Mesenchymal stem cell (in vitro differentiated cells and primary cell): ENCODE data around the gene MAN1A1.

Experiments used
- DNase-seq: peaks from one replicate; pipeline ENCODE4 v3.0.0-alpha.2; 2013
- H2AFZ ChIP-seq: one replicate; pipeline ENCODE4 v1.6.1; 2013; ENCODE audit warnings: low read depth, mild to moderate bottlenecking, control low read depth, inconsistent platforms, low read length, moderate library complexity
- H2AK5ac ChIP-seq: 2 replicates; pipeline ENCODE4 v1.6.1; 2013; ENCODE audit warnings: low read length, moderate library complexity, mild to moderate bottlenecking, inconsistent platforms; ENCODE audit not compliant: severe bottlenecking
- H2BK120ac ChIP-seq: one replicate; pipeline ENCODE4 v1.6.1; 2013; ENCODE audit warnings: low read depth, mild to moderate bottlenecking, inconsistent platforms, low read length, moderate library complexity
- H2BK12ac ChIP-seq, 2 experiments: one replicate each; pipeline ENCODE4 v1.6.1; 2013; ENCODE audit warnings: inconsistent platforms in 2 of 2, low read length in 2 of 2, mild to moderate bottlenecking in 2 of 2, moderate library complexity in 2 of 2, control low read depth in 1 of 2
- H2BK15ac ChIP-seq: one replicate; pipeline ENCODE4 v1.6.1; 2013; ENCODE audit warnings: mild to moderate bottlenecking, low read depth, inconsistent platforms; ENCODE audit not compliant: poor library complexity, severe bottlenecking
- H2BK5ac ChIP-seq: 2 replicates; pipeline ENCODE4 v1.6.1; 2013; ENCODE audit warnings: low read depth, mild to moderate bottlenecking, low read length, control low read depth, inconsistent platforms; ENCODE audit not compliant: poor library complexity, severe bottlenecking
- H3K14ac ChIP-seq, 2 experiments: one replicate each; pipeline ENCODE4 v1.6.1; 2013; ENCODE audit warnings: inconsistent platforms in 2 of 2, low read length in 2 of 2, control low read depth in 1 of 2, mild to moderate bottlenecking in 1 of 2, moderate library complexity in 1 of 2
- H3K18ac ChIP-seq, 2 experiments: one replicate each; pipeline ENCODE4 v1.6.1; 2013; ENCODE audit warnings: inconsistent platforms in 2 of 2, low read length in 2 of 2, control low read depth in 1 of 2, low read depth in 1 of 2, mild to moderate bottlenecking in 1 of 2
- H3K23ac ChIP-seq, 2 experiments: one replicate each; pipeline ENCODE4 v1.6.1; 2013; ENCODE audit warnings: inconsistent platforms in 2 of 2, low read length in 2 of 2, mild to moderate bottlenecking in 2 of 2, moderate library complexity in 2 of 2, control low read depth in 1 of 2
- H3K27ac ChIP-seq: 2 replicates; pipeline ENCODE4 v1.5.1; 2013; ENCODE audit warnings: mild to moderate bottlenecking, moderate library complexity, low read length, control low read depth, inconsistent platforms; ENCODE audit not compliant: poor library complexity, severe bottlenecking
- H3K27me3 ChIP-seq, 2 experiments: 2 replicates each; pipeline versions ENCODE4 v1.6.1 to v1.7.0; 2013; ENCODE audit warnings: low read length in 2 of 2, mild to moderate bottlenecking in 2 of 2, moderate library complexity in 2 of 2, control low read depth in 1 of 2, inconsistent platforms in 1 of 2; ENCODE audit not compliant: control insufficient read depth in 1 of 2, insufficient read depth in 1 of 2
- H3K36me3 ChIP-seq, 2 experiments: 2 replicates each; pipeline versions ENCODE4 v1.6.1 to v1.7.0; 2013; ENCODE audit warnings: low read length in 2 of 2, control low read depth in 1 of 2, inconsistent platforms in 1 of 2, low read depth in 1 of 2, mild to moderate bottlenecking in 1 of 2; ENCODE audit not compliant: insufficient read depth in 2 of 2, control insufficient read depth in 1 of 2
- H3K4ac ChIP-seq, 2 experiments: one replicate each; pipeline ENCODE4 v1.6.1; 2013; ENCODE audit warnings: inconsistent platforms in 2 of 2, low read length in 2 of 2, mild to moderate bottlenecking in 2 of 2, moderate library complexity in 2 of 2, control low read depth in 1 of 2, low read depth in 1 of 2
- H3K4me1 ChIP-seq: 2 replicates; pipeline ENCODE4 v1.6.1; 2013; ENCODE audit warnings: low read depth, low read length, control low read depth; ENCODE audit not compliant: control insufficient read depth, insufficient read depth
- H3K4me2 ChIP-seq: 2 replicates; pipeline ENCODE4 v1.6.1; 2013; ENCODE audit warnings: low read length, mild to moderate bottlenecking, inconsistent platforms; ENCODE audit not compliant: poor library complexity, severe bottlenecking
- H3K4me3 ChIP-seq, 2 experiments: 2 replicates each; pipeline versions ENCODE4 v1.5.1 to v1.7.0; 2013; ENCODE audit warnings: low read length in 2 of 2, mild to moderate bottlenecking in 2 of 2, control low read depth in 1 of 2, low read depth in 1 of 2; ENCODE audit not compliant: insufficient read depth in 1 of 2
- H3K79me1 ChIP-seq: replicated peaks from 2 replicates; pipeline ENCODE4 v1.6.1; 2013; ENCODE audit warnings: mild to moderate bottlenecking, control low read depth, low read length, inconsistent platforms; ENCODE audit not compliant: poor library complexity, severe bottlenecking
- H3K9ac ChIP-seq: 2 replicates; pipeline ENCODE4 v1.7.0; 2013; ENCODE audit warnings: mild to moderate bottlenecking, low read length, moderate library complexity
- H3K9me3 ChIP-seq: 2 replicates; pipeline ENCODE4 v1.7.0; 2013; ENCODE audit warnings: mild to moderate bottlenecking, low read length; ENCODE audit not compliant: control insufficient read depth
- H4K8ac ChIP-seq: one replicate; pipeline ENCODE4 v1.6.1; 2013; ENCODE audit warnings: inconsistent platforms, mild to moderate bottlenecking, low read length, moderate library complexity
- H4K91ac ChIP-seq: one replicate; pipeline ENCODE4 v1.6.1; 2013; ENCODE audit warnings: mild to moderate bottlenecking, low read length, inconsistent platforms
- WGBS: methylation state at CpG from one replicate; pipeline ENCODE4 v1.1.7; 2013; ENCODE audit warnings: mixed read lengths; 5-methylcytosine and 5-hydroxymethylcytosine counted together

The MAN1A1 gene

GRCh38 chr6:119233312-119233984 lies 116.1 kb downstream of the MAN1A1 start:
- no peak overlapping the region for H4K8ac ChIP-seq
- H3K4me3 ChIP-seq = no peak overlapping the region

DNA sequence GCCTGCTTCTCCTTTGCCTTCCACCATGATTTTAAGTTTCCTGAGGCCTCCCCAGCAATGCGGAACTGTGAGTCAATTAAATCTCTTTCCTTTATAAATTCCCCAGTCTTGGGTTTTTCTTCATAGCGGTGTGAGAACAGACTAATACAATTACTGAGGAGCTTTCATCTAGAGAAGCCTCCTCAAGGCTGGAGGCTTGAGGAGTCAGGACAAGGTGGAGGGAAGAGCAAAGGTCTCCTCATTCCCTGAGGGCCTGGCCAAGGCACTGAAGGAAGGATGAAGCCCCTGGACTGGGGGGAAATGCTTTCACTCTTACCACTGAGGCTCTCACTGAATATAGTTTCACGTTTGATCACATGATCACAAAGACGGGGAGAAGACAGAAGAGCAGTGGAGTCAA lies 118.2 kb downstream of the MAN1A1 start:
- peaks cover 2% of the 10 kb centered on the region for H3K79me1 ChIP-seq
- no peak overlapping the region for H2AFZ ChIP-seq
- no peak overlapping the region for H2BK12ac ChIP-seq
- H3K14ac ChIP-seq = no peak overlapping the region
- H3K9ac ChIP-seq = no peak overlapping the region
- H2BK120ac ChIP-seq = no peak overlapping the region
- no peaks in the 10 kb centered on the region for H3K27me3 ChIP-seq
- H2BK5ac ChIP-seq = no peak overlapping the region
- peaks cover 2 to 55% of the 10 kb centered on the region in 2 experiments for H3K36me3 ChIP-seq
- no peak overlapping the region for H4K8ac ChIP-seq
- no peak overlapping the region for H3K4ac ChIP-seq
- H3K4me2 ChIP-seq = no peak overlapping the region
- H3K27ac ChIP-seq = no peak overlapping the region
- H3K23ac ChIP-seq = no peak overlapping the region
- H4K91ac ChIP-seq = no peak overlapping the region
- no peak overlapping the region for H2BK15ac ChIP-seq
- H3K9me3 ChIP-seq = no peaks in the 10 kb centered on the region
- H2AK5ac ChIP-seq = no peak overlapping the region
- no peaks in the 10 kb centered on the region for H3K4me1 ChIP-seq
- H3K18ac ChIP-seq = no peak overlapping the region
- WGBS = 92% methylated on average over 2 of the region's 4 CpGs
- no peak for DNase-seq
- no peak overlapping the region for H3K4me3 ChIP-seq

More at GRCh38 chr6:119233312-119233984, 116.1 kb downstream of the MAN1A1 start:
- H2BK15ac ChIP-seq = no peak overlapping the region
- no peak overlapping the region for H4K91ac ChIP-seq
- H3K4me2 ChIP-seq = no peak overlapping the region
- DNase-seq = no peak
- no peak overlapping the region for H3K27ac ChIP-seq
- no peak overlapping the region for H3K9ac ChIP-seq
- H3K27me3 ChIP-seq = no peaks in the 10 kb centered on the region
- no peak overlapping the region for H3K14ac ChIP-seq
- no peaks in the 10 kb centered on the region for H3K9me3 ChIP-seq
- no CpG with 5 or more reads among the region's 2 CpGs for WGBS
- peaks cover 2% of the 10 kb centered on the region for H3K79me1 ChIP-seq
- no peak overlapping the region for H2BK12ac ChIP-seq
- H3K23ac ChIP-seq = no peak overlapping the region
- H3K4ac ChIP-seq = no peak overlapping the region
- no peak overlapping the region for H3K18ac ChIP-seq
- H2AFZ ChIP-seq = no peak overlapping the region
- no peak overlapping the region for H2AK5ac ChIP-seq
- no peak overlapping the region for H2BK120ac ChIP-seq
- no peak overlapping the region for H2BK5ac ChIP-seq
- peaks cover 2 to 56% of the 10 kb centered on the region in 2 experiments for H3K36me3 ChIP-seq
- no peaks in the 10 kb centered on the region for H3K4me1 ChIP-seq

GRCh38 chr6:119230160-119230559 lies 119.4 kb downstream of the MAN1A1 start:
- H2AFZ ChIP-seq = no peak overlapping the region
- no peak overlapping the region for H3K9ac ChIP-seq
- no peak overlapping the region for H3K4me3 ChIP-seq
- H3K79me1 ChIP-seq = no peaks in the 10 kb centered on the region
- H3K18ac ChIP-seq = no peak overlapping the region
- H3K4me2 ChIP-seq = no peak overlapping the region
- H2BK15ac ChIP-seq = no peak overlapping the region
- H3K23ac ChIP-seq = no peak overlapping the region
- H2BK12ac ChIP-seq = no peak overlapping the region
- 94% methylated on average over 4 of the region's 4 CpGs for WGBS
- no peaks in the 10 kb centered on the region for H3K9me3 ChIP-seq
- no peak overlapping the region for H3K4ac ChIP-seq
- no peak overlapping the region for H2BK5ac ChIP-seq
- no peak overlapping the region for H2AK5ac ChIP-seq
- no peak overlapping the region for H3K14ac ChIP-seq
- no peak overlapping the region for H3K27ac ChIP-seq
- peaks cover 2% of the 10 kb centered on the region for H3K4me1 ChIP-seq
- H3K36me3 ChIP-seq = peaks cover 0 to 43% of the 10 kb centered on the region in 2 experiments
- no peak overlapping the region for H4K91ac ChIP-seq
- no peaks in the 10 kb centered on the region for H3K27me3 ChIP-seq
- no peak overlapping the region for H4K8ac ChIP-seq
- no peak for DNase-seq
- H2BK120ac ChIP-seq = no peak overlapping the region

DNA sequence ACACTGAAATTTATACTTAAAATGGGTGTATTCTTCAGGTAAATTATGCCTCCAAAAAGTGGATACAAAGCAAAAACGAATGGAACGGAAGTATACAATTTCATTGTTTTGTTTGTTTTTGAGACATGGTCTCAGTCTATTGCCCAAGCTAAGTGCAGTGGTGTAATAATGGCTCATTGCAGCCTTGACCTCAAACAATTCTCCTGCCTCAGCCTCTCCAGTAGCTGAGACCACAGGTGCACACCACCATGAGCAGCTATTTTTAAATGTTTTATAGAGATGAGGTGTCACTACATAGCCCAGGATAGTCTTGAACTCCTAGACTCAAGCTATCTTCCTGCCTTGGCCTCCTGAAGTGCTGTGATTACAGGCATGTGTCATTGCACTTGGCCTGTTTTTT lies 122.2 kb downstream of the MAN1A1 start:
- Histone ChIP-seq H4K91ac (no peak overlapping the region), H2BK5ac (no peak overlapping the region), H3K79me1 (peaks cover 5% of the 10 kb centered on the region), H3K4ac (no peak overlapping the region), H2BK15ac (no peak overlapping the region), H2AFZ (no peak overlapping the region), H3K14ac (no peak overlapping the region), H4K8ac (no peak overlapping the region), H2BK120ac (no peak overlapping the region), H3K18ac (no peak overlapping the region), H3K27ac (no peak overlapping the region), H3K4me1 (peaks cover 2% of the 10 kb centered on the region), H3K9ac (no peak overlapping the region), H3K9me3 (no peaks in the 10 kb centered on the region), H3K27me3 (no peaks in the 10 kb centered on the region), H2AK5ac (no peak overlapping the region), H2BK12ac (no peak overlapping the region), H3K36me3 (peaks cover 0 to 41% of the 10 kb centered on the region in 2 experiments), H3K4me3 (no peak overlapping the region), H3K23ac (no peak overlapping the region), H3K4me2 (no peak overlapping the region)
- DNase-seq = no peak
- WGBS = 96% methylated on average over 2 of the region's 2 CpGs
